Neural progenitor cell (in vitro differentiated cells): ENCODE data around the gene AGPAT1.

ENCODE experiments used
- EZH2 ChIP-seq: fragments of 200-600 bp; sonication (generic); IDR thresholded peaks from 2 replicates; pipeline ENCODE4 v1.6.1; 2017; ENCODE audit warnings: antibody characterized with exemption, mild to moderate bottlenecking, moderate library complexity
- TF ChIP-seq, protein P1 (sequence below): fragments of 200-600 bp; sonication (generic); IDR thresholded peaks from 2 replicates; pipeline ENCODE4 v1.5.1; 2017; ENCODE audit warnings: antibody characterized with exemption, mild to moderate bottlenecking

DNA sequence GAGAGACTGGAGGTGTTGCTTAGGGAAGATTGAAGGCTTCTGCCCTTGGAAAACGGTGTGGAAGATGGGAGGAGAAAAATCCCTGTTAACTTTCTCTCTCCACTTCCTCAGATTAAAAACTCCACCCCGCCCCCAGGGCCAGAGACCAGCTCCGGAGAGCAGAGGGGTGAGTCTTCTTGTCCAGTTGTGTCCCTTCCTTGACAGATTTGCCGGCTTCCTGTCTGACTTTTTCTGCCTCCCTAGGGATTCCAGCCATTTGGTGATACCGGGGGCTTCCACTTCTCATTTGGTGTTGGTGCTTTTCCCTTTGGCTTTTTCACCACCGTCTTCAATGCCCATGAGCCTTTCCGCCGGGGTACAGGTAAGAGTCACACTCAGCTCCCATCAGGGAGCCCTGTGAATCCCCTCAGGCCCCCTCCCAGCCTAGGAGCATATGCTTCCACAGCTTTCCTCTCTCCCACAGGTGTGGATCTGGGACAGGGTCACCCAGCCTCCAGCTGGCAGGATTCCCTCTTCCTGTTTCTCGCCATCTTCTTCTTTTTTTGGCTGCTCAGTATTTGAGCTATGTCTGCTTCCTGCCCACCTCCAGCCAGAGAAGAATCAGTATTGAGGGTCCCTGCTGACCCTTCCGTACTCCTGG, 4.0 kb upstream of the AGPAT1 start:
- TF ChIP-seq, protein P1, sequence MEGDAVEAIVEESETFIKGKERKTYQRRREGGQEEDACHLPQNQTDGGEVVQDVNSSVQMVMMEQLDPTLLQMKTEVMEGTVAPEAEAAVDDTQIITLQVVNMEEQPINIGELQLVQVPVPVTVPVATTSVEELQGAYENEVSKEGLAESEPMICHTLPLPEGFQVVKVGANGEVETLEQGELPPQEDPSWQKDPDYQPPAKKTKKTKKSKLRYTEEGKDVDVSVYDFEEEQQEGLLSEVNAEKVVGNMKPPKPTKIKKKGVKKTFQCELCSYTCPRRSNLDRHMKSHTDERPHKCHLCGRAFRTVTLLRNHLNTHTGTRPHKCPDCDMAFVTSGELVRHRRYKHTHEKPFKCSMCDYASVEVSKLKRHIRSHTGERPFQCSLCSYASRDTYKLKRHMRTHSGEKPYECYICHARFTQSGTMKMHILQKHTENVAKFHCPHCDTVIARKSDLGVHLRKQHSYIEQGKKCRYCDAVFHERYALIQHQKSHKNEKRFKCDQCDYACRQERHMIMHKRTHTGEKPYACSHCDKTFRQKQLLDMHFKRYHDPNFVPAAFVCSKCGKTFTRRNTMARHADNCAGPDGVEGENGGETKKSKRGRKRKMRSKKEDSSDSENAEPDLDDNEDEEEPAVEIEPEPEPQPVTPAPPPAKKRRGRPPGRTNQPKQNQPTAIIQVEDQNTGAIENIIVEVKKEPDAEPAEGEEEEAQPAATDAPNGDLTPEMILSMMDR, result no peak
- no peak for TF ChIP-seq EZH2
